HG03039 (cell line): ENCODE results near the gene GRPEL2.
A peak's percentile ranks its signal among the peaks of the same experiment; 100 is the strongest.

Experiments used
- ATAC-seq: cut with Tn5 transposase; IDR thresholded peaks from one replicate; pipeline ENCODE4 v1.9.1; 2021; ENCODE audit warnings: mild to moderate bottlenecking, moderate library complexity; ENCODE audit not compliant: unreplicated experiment

The GRPEL2 gene, protein sequence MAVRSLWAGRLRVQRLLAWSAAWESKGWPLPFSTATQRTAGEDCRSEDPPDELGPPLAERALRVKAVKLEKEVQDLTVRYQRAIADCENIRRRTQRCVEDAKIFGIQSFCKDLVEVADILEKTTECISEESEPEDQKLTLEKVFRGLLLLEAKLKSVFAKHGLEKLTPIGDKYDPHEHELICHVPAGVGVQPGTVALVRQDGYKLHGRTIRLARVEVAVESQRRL

GRCh38 chr5:149345147-149345891 lies at the start of gene GRPEL2:
GRPEL2 (plus strand) TSS chr5:149345499; CDS start chr5:149345540, 41 bp downstream.
- peak; percentile 98 for ATAC-seq

DNA sequence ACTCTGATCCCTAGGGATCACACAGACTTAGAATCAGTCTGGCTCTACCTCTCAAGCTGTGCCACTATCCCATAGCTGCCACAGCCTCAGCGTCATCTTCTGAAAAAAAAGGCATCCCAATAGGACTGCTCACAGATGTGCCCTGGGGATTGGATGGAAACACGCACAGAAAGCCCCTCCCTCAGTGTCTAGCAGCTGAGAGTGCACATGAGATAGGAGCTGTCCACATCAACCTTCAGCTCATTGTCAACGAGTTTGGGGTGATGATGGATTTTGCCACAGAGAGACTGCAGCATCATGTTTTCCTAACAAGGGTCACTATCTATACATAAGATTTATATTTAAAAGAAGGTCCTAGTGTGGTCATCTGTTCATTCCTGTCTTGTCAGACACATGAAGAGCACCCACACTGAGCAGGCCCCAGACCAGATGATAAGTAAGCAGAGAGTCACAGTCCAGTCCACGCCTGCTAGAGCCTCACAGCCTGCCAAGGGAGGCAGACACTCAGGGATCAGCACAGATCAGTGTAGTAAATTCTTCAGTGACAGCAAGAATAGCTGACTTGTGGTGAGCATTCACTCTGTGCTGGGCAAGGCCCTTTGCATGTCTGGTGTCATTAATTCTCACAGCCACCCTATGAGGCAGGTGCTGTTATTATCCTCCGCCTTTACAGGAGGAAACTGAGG lies 47.8 kb upstream of the GRPEL2 start:
- ATAC-seq: no peak

GRCh38 chr5:149298163-149298562 lies 47.1 kb upstream of the GRPEL2 start:
- ATAC-seq: no peak

GRCh38 chr5:149298842-149299404 lies 46.4 kb upstream of the GRPEL2 start:
- no peak for ATAC-seq

GRCh38 chr5:149299451-149300054 lies 45.7 kb upstream of the GRPEL2 start:
- ATAC-seq: no peak

DNA sequence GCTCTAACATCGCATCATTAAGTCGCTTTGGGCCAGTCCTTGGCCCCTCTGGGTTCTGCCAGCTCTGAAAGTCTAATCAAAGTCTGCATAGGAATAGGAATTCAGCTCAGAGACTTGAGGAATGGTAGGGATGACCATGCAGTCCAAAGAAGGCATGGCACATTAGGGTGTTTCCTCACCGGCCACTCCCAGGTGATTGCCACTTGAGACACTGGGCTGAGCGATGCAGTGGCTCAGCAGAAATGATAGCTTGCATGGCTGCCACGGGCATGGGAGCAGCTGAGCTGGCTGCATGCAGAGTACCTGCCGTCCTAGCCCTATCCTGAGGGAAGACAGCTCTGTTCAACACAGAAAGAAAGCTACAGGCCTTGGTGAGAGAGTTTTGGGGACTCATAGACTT lies 44.9 kb upstream of the GRPEL2 start:
- no peak for ATAC-seq

DNA sequence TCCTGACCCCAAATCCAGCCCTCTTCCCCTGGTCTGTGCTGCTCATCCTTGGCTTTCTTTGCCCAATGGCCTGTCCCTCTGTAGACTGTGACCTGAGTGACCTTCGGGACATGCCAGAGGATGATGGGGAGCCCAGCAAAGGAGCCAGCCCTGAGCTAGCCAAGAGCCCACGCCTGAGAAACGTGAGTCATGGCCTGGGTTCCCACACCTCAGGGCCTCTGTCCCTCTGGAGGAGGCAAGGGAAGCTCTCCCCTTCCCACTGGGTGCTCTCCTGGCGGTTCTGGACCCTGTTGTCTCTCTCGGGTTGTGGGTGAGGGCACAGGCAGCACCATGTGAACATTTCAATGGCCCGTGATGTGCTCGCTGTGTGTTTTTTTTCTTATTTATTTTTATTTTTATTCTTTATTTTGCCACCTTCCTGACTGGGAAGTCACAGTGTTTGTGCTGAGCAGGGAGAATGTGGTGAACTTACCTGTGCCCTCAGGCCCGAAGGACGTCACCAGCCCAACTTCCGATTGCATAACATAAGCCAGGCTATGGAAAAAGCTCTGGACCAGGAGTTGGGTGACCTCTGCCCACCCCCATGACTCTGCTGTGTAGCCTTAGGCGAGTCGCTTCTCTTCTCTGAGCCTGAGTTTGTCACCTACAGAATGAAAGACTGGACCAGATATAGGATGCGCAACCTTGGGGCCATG lies 44.1 kb upstream of the GRPEL2 start:
- no peak for ATAC-seq

DNA sequence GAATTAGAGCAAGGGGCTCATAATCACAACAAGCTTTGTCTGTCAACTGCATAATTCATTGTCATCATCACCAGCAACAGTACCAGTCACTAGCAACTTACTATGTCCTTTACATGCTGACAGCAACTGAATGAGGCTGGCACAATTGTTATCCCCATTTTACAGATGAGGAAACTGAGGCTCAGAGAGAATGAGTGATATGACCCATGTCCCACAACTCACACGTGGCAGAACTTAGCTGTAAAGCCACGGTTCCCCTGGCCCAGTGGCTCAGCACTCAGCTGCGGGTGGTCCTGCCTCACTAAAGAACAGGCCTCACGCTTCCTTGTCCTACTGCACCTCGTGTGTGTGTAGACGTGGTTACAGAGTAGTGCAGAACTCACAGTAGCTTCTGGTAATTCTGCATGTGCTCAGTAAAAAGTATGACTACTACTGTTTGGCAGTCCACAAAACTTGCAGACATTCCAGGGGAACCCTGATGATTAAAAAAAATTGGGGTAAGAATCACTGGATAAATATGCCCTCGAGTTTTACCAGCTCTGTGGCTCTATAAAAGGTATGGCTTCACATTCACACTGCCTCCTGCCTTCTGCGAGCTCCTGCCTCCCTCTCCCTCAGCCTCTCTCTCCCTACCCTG lies 43.4 kb upstream of the GRPEL2 start:
- ATAC-seq: no peak

DNA sequence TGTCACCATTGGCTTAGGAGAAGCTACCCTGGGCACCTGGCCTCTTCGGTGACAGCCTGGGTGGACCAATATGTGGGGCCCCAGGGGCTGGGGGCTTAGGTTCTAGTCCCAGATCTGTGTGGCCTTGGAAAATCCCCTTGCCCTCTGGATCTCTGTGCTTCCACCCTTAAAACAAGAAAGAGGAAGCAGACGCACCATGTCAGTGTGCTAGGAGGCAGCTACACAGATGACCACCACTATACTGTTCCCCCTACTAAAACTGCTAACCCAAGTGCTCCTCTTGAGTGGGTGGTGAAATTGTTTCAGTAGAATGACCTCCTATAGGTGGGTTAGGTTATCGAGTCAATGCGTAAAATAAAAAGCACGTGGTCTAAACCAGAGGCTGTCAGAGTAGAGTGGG lies 42.7 kb upstream of the GRPEL2 start:
- no peak for ATAC-seq

- ATAC-seq: no peak
These were observed 42.1 kb upstream of the GRPEL2 start for GRCh38 chr5:149303210-149303609.

- ATAC-seq: no peak
These were observed 40.9 kb upstream of the GRPEL2 start for GRCh38 chr5:149304195-149305078.

GRCh38 chr5:149309354-149309753 lies 35.9 kb upstream of the GRPEL2 start:
- ATAC-seq: no peak

DNA sequence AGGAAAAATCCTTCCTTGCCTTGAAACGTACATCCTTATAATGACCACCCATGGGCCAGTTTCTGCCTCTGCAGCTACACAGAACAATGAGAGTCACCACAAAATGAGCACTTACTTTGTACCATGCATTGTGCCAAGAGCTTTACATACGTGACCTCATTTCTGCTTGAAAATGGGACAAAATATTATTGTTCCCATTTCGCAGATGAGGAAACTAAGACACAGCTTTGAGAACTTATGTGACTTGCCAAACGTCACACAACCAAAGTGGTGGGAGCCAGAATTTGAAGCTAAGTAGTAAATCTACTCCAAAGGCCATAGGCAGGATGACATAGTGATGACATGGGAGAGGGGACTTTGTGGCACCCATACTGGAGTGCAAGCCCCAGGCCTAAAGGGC lies 34.8 kb upstream of the GRPEL2 start:
- ATAC-seq: no peak

DNA sequence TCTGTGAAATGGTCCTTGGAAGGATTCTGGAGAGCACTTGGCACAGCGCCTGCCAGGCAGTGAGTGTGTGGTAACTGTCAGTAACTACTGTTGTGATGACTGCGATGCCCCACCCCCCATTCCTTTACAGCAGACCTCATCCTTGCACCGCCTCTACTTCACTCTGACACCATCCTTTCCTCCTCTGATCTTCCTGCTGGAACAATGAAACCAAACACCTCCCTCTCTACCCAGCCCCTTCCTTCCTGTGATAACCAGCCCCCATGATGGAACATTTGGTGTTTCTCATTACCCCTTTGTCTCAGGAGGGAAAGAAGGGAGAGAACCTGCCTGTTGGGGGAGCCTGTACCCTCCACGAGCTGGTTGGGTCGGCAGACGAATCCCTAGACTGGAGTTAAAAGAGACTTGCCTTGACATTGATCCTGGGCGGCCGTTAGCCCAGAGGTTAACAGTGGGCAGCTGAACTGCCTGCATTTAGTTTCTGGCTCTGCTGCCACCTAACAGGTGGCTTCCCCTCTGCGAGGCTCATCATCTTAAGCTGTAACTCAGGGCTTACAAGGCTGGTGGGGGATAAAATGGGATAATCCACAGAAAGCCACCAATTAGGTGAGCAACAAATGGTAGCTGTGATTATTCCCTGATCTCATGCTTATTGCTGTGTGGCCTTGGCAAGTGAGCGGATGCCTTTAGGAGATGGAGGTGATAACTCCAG lies 34.2 kb upstream of the GRPEL2 start:
- no peak for ATAC-seq

GRCh38 chr5:149313151-149313841 lies 32.0 kb upstream of the GRPEL2 start:
- ATAC-seq: no peak

- no peak for ATAC-seq
These were observed 30.7 kb upstream of the GRPEL2 start for GRCh38 chr5:149314571-149315111.

GRCh38 chr5:149315753-149316152 lies 29.5 kb upstream of the GRPEL2 start:
- no peak for ATAC-seq
